H1 (cell line): ENCODE results near the gene PSORS1C2. TPM values are rescaled to one million over a fixed set of nuclear protein-coding genes. Genes with fewer than 3 reads are reported as not detected.

Source experiments
- CBX5 ChIP-seq: fragments of 300-800, 300-1000 bp; sonication (generic); IDR thresholded peaks from 2 replicates; pipeline ENCODE4 v1.7.1; 2016; ENCODE audit warnings: antibody characterized with exemption, low read length, low read depth
- EP300 ChIP-seq, 2 experiments: IDR thresholded peaks; 1 replicate in 1 of 2; 2 replicates in 1 of 2; pipeline ENCODE4 v1.6.1; 2011 to 2012; ENCODE audit warnings: low read depth in 2 of 2, low read length in 2 of 2, mild to moderate bottlenecking in 2 of 2, borderline replicate concordance in 1 of 2, inconsistent platforms in 1 of 2, moderate library complexity in 1 of 2
- polyA plus RNA-seq, 7 experiments: library from polyadenylated mRNA; depleted of rRNA in 3 of 7; stranded (reverse) in 5 of 7; unstranded in 2 of 7; fragments of >200 nt in 5 of 7; fragments of 200-250 nt in 2 of 7; gene quantifications; 1 replicate in 5 of 7; 2 replicates in 1 of 7; 4 replicates in 1 of 7; pipeline versions ENCODE4 v1.2.1 to v1.2.3, GENCODE V29; 2011 to 2013; ENCODE audit warnings: missing spikeins in 2 of 7, mixed read lengths in 2 of 7
- total RNA-seq: library from RNA; stranded (reverse); fragmentation: NEBNext Ultra II Directional; extraction: Animal tissue kit (Norgen Biotek cat#: 25700); gene quantifications from 2 replicates; pipeline ENCODE4 v1.2.1, GENCODE V29; 2021

Gene PSORS1C2
- total and polyA plus RNA-seq, 2 of the 8 experiments (the other 6 are each of a cell fraction or from before 2014, with no cell fraction given), result 0.11 TPM; not detected in 1

GRCh38 chr6:31111712-31112111 is 27.2 kb downstream of the PSORS1C2 start (continued):
- TF ChIP-seq CBX5, result no peak
- TF ChIP-seq EP300 (IDR thresholded peaks at IDR 0.05; ENCODE audit: borderline replicate concordance in 1 of 2, low read depth in 2 of 2, low read length in 2 of 2), result no peak
